K562 (cell line): Measurements from ENCODE around the gene CHD6. TPM values are rescaled to one million over a fixed set of nuclear protein-coding genes. Genes with fewer than 3 reads are reported as not detected.

ENCODE experiments used
- BACH1 ChIP-seq: fragments of 200-800 bp; sonication (Bioruptor generic); IDR thresholded peaks from 2 replicates; pipeline ENCODE4 v1.6.1; 2016; ENCODE audit warnings: missing genetic modification characterization, missing compliant biosample characterization
- HNRNPL ChIP-seq: fragments of 200-400 bp; formaldehyde crosslinking; IDR thresholded peaks from 2 replicates; pipeline ENCODE4 v1.6.1; 2017; ENCODE audit warnings: low read depth, mild to moderate bottlenecking, low read length
- ZBTB11 ChIP-seq, 3 experiments: fragments of 200-800 bp in 1 of 3; fragments of 250-450 bp in 1 of 3; fragments of 450-650 bp in 1 of 3; sonication (Bioruptor Pico) in 1 of 3; sonication (Bioruptor generic) in 1 of 3; formaldehyde crosslinking in 1 of 3; IDR thresholded peaks; 2 replicates each; pipeline versions ENCODE4 v1.6.1 to v1.8.0; 2016 to 2022; ENCODE audit warnings: mild to moderate bottlenecking in 2 of 3, missing genetic modification characterization in 2 of 3, missing compliant biosample characterization in 1 of 3, moderate library complexity in 1 of 3
- polyA plus RNA-seq, 8 experiments: library from polyadenylated mRNA; depleted of rRNA in 4 of 8; stranded (reverse) in 5 of 8; unstranded in 3 of 8; fragments of >200 nt; fragmentation: Nextera tagmentation in 2 of 8; fragmentation: Illumina TruSeq in 1 of 8; extraction: Ambion mirVana in 2 of 8; extraction: Trizol in 1 of 8; gene quantifications; 2 replicates each; pipeline versions ENCODE4 v1.2.1 to v1.2.3, GENCODE V29; 2011 to 2014; ENCODE audit warnings: inconsistent platforms in 1 of 8, missing spikeins in 1 of 8
- total RNA-seq, 7 experiments: library from RNA; depleted of rRNA in 6 of 7; stranded (reverse); fragments of >200 nt in 6 of 7; fragmentation: Illumina TruSeq in 2 of 7; extraction: Trizol in 2 of 7; gene quantifications; 2 replicates each; pipeline versions ENCODE4 v1.2.1 to v1.2.3, GENCODE V29; 2011 to 2021; ENCODE audit warnings: low replicate concordance in 1 of 7
- TF ChIP-seq, protein P1 (sequence below): fragments of 450-650 bp; IDR thresholded peaks from 2 replicates; pipeline ENCODE4 v1.6.1; 2018; ENCODE audit not compliant: partially characterized antibody
- TF ChIP-seq, protein P2 (sequence below): sonication (generic); formaldehyde crosslinking; IDR thresholded peaks from 2 replicates; pipeline ENCODE4 v1.8.1; 2023; ENCODE audit warnings: mild to moderate bottlenecking, missing genetic modification reagents
- TF ChIP-seq, protein P3 (sequence below): fragments of 250-450 bp; sonication (Bioruptor Pico); IDR thresholded peaks from 2 replicates; pipeline ENCODE4 v1.4.0; 2020; ENCODE audit warnings: mild to moderate bottlenecking, moderate library complexity

The CHD6 gene
- total and polyA plus RNA-seq, 9 of the 15 experiments (the other 6 are each of a cell fraction or from before 2014, with no cell fraction given), result 3.9 to 24.2 (median 12.8) TPM

DNA sequence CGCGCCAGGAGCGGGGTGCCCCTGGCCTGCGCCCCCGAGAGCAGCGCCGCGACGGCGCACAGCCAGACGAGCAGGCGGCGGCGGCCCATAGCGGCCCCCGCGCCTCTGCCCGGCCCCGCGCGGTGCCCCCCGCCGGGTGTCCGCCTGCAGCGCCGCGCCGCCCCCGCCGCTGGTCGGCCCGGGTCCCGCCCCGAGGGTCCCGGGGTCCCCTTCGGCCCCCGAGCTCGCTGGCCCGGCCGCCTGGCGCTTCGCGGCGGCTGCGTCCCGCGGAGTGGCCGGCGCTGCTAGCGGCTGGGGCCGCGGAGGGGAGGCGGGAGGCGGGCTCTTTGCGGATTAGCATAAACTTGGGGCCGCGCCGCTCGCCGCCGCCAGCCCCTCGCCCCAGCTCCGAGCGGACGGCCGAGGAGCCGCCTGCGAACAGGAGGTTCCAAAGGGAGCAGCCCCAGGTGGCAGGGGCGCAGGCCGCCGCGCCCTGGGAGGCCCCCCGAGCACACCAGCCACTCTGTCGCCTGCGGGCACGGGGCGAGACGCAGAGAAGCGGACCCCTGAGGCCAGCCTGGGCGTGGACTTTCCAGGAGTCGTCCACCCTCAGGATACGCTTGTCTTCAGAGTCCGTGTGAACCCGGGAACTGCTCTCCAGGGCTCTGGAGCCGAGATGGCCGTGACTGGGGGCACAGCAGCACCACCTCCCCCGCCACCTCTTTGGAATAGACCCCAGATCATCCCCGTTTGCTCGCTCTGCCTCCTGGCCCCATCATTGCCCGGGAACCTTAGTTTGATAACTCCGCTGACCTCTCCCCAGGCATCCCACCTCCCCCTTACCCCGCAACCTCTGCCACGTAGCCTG, 251.4 kb downstream of the CHD6 start, which contains the start of gene EMILIN3 (continued):
- TF ChIP-seq, protein P1, sequence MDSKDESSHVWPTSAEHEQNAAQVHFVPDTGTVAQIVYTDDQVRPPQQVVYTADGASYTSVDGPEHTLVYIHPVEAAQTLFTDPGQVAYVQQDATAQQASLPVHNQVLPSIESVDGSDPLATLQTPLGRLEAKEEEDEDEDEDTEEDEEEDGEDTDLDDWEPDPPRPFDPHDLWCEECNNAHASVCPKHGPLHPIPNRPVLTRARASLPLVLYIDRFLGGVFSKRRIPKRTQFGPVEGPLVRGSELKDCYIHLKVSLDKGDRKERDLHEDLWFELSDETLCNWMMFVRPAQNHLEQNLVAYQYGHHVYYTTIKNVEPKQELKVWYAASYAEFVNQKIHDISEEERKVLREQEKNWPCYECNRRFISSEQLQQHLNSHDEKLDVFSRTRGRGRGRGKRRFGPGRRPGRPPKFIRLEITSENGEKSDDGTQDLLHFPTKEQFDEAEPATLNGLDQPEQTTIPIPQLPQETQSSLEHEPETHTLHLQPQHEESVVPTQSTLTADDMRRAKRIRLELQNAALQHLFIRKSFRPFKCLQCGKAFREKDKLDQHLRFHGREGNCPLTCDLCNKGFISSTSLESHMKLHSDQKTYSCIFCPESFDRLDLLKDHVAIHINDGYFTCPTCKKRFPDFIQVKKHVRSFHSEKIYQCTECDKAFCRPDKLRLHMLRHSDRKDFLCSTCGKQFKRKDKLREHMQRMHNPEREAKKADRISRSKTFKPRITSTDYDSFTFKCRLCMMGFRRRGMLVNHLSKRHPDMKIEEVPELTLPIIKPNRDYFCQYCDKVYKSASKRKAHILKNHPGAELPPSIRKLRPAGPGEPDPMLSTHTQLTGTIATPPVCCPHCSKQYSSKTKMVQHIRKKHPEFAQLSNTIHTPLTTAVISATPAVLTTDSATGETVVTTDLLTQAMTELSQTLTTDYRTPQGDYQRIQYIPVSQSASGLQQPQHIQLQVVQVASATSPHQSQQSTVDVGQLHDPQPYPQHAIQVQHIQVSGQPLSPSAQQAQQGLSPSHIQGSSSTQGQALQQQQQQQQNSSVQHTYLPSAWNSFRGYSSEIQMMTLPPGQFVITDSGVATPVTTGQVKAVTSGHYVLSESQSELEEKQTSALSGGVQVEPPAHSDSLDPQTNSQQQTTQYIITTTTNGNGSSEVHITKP, result no peak
- TF ChIP-seq, protein P2, sequence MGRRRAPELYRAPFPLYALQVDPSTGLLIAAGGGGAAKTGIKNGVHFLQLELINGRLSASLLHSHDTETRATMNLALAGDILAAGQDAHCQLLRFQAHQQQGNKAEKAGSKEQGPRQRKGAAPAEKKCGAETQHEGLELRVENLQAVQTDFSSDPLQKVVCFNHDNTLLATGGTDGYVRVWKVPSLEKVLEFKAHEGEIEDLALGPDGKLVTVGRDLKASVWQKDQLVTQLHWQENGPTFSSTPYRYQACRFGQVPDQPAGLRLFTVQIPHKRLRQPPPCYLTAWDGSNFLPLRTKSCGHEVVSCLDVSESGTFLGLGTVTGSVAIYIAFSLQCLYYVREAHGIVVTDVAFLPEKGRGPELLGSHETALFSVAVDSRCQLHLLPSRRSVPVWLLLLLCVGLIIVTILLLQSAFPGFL (CRISPR knock-in tag), result no peak
- TF ChIP-seq HNRNPL, result no peak
- TF ChIP-seq BACH1 (tag), result no peak
- TF ChIP-seq, protein P3, sequence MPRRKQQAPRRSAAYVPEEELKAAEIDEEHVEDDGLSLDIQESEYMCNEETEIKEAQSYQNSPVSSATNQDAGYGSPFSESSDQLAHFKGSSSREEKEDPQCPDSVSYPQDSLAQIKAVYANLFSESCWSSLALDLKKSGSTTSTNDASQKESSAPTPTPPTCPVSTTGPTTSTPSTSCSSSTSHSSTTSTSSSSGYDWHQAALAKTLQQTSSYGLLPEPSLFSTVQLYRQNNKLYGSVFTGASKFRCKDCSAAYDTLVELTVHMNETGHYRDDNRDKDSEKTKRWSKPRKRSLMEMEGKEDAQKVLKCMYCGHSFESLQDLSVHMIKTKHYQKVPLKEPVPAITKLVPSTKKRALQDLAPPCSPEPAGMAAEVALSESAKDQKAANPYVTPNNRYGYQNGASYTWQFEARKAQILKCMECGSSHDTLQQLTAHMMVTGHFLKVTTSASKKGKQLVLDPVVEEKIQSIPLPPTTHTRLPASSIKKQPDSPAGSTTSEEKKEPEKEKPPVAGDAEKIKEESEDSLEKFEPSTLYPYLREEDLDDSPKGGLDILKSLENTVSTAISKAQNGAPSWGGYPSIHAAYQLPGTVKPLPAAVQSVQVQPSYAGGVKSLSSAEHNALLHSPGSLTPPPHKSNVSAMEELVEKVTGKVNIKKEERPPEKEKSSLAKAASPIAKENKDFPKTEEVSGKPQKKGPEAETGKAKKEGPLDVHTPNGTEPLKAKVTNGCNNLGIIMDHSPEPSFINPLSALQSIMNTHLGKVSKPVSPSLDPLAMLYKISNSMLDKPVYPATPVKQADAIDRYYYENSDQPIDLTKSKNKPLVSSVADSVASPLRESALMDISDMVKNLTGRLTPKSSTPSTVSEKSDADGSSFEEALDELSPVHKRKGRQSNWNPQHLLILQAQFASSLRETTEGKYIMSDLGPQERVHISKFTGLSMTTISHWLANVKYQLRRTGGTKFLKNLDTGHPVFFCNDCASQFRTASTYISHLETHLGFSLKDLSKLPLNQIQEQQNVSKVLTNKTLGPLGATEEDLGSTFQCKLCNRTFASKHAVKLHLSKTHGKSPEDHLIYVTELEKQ (CRISPR knock-in tag), result no peak
- TF ChIP-seq ZBTB11 (CRISPR knock-in tag; IDR thresholded peaks at IDR 0.05), result no peak
- TF ChIP-seq, all 486 proteins: peak for 0
